Measurements from ENCODE around the gene DYNC1H1.

Gene DYNC1H1

DNA sequence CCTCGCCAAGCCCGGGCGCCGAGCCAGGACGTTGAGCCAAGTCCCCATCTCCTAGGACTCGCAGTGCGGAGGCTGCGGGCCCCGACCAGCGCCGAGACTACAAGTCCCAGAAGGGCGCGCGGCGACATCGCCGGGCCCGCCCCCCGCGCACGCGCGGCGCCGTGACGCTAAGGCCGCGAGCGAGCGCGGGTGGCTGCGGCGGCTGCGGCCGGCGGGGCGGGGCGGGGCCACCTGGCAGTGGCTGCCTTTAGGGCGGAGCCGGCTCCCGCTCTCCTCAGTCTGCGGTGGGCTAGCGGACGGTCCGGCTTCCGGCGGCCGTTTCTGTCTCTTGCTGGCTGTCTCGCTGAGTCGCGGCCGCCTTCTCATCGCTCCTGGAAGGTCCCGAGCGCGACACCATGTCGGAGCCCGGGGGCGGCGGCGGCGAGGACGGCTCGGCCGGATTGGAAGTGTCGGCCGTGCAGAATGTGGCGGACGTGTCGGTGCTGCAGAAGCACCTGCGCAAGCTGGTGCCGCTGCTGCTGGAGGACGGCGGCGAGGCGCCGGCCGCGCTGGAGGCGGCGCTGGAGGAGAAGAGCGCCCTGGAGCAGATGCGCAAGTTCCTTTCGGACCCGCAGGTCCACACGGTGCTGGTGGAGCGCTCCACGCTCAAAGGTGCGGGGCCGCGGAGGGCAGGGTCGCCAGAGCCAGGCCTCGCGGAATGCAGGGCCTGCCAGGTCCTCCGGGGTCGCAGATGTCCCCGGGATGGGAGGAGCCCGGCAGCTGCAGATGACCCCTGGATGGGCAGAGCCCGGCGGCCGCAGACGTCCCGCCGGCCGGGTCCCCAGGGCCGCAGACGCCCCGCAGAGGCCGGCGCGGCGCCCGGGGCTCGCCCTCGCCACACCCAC is at the start of gene DYNC1H1:
DYNC1H1 (plus strand) TSS at position 277 of the 884 bp plus-strand sequence; CDS start at position 396, 119 bp downstream.
- DNase-seq (ENCODE audit: low spot score), result peak; percentile 92

DNA sequence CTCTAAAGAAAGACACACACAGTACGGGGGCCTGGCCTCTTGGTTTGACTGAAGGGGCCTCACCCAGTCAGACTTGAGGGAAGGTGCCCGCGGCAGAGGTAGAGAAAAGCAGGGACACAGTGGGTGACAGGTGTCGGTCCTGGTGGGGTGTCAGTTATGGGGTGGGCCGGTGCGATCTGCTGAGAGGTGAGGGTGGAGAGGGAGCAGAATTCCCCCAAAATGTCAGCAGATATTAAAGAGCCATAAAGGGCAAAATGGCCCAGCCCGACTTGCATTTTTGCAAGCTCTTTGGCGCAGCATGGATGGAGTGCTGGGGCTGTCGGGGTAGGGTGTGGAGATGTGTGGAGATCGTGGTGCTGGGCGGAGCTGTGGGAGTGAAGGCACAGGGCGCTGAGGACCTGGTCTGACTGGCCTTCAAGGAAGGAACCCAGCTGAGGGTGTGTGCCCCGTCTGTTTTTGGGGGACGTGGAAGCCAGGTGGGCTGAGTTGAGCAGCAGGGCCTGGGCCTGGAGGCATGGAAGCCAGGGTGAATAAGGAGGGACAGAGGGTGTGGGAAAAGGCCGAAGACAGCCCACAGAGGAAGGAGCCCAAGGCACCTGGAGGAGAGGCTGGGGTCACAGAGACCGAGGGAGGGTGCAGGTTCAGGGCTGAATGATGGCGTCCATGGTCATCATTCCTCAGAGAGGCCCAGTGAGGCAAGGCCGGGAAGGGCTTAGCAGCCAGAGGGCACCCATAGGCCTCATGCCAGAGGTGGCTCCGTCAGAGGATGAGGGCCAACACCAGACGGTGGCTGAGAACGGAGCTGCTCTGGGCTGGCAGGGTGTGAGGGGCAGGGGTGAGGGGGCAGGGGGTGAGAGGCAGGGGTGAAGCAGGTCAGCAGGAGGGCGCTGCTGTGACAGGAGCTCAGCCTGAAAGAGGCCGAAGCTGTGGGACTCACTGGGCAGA is 48.2 kb upstream of the DYNC1H1 start:
- no peak for DNase-seq (ENCODE audit: low spot score)

DNA sequence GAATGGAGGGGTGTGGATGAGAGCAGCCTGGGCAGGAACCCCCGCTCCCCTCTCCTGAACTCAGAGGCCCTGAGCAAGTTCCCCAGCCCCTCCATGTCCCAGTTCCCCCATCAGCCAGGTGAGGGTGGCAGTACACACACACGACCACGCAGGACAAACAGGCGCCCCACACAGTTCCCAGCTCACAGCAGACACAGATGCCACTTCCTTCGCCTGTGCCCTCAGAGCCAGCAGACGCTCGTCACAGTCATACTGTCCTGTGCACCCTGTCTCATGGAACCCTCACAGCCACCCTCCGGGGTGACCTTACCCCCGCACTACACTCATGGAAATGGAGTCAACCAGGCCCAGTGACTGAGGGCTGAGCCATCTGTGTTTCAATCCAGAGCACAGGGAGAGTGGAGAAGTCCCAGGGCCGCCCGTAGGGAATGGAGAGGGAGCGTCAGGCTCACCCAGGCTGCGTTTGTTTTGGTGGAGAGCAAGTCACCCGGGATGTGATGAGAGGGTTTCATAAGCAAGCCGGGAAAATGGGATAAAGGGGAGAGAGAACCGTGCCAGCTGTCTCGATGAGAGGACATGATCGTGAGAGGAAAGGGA is 47.5 kb upstream of the DYNC1H1 start:
- no peak for DNase-seq (ENCODE audit: low spot score)

DNA sequence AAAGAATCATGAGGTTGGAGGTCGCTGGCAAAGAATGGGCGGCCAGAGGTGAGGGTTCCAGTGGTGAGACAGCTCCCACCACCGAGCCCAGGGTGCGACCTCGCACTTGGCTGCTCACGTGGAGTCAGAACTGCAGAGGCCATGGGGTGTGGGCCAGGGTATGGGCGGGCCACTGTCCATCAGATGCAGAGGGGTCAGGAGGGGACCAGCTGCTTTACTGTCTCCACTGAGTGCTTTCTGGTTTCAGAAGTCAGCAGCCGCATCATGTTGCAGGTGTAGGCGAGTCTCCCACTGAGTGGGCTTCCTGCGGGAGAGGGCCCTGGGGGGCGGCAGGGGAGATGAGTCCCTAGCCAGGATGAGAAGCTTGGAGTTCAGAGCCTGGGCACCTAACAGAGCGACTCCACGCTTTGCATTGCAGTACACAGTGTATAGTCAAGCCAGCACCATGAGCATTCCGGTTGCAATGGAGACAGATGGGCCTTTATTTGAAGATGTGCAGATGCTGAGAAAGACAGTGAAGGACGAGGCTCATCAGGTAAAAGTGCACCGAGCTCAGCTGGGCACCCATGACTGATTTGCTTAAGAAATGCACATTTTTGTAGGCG is 46.9 kb upstream of the DYNC1H1 start:
- no peak for DNase-seq (ENCODE audit: low spot score)

DNA sequence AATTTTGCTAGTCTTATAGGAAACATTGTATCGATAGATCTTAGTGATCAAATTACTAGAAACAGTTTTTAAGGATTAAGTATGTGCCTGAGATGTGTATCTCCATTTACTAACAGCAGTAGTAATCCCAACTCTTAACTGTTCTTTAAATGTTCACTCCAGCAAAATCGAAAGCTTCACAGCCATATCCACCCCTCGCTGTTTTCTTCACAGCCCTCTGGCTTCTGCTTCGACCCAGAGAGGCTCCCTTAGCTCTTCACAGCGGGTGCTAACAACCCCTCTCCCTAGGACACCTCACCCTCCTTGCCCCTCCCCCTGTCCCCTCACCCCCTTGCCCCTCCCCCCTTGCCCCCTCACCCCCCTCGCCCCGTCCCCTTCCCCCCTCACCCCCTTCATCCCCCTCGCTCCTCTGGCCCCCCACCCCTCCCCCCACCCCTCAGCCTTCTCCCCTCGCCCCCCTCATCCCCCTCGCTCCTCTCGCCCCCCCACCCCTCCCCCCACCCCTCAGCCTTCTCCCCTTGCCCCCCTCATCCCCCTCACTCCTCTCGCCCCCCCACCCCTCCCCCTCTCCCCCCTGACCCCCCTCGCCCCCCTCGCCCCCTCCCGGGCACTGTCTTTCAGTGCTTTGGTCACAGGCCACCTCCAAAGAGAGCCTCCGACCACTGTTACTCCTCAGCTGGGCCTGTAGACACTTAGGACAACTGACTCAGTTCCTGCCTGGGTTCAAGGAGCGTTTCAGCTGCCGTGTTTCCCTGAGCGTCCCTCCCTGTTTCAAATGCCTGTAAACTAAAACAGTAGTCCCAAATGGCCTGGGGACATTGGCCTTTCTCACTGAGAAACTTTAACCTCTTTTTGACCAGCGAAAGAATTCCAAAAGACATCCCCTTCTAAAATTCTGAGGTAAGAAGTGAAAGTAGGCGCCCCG is 46.0 kb upstream of the DYNC1H1 start:
- DNase-seq (ENCODE audit: low spot score), result no peak

GRCh38 chr14:101920271-101920670 is 44.1 kb upstream of the DYNC1H1 start:
- DNase-seq (ENCODE audit: low spot score), result no peak

- DNase-seq (ENCODE audit: low spot score), result no peak
Measured at GRCh38 chr14:101922866-101923265, 41.5 kb upstream of the DYNC1H1 start.

DNA sequence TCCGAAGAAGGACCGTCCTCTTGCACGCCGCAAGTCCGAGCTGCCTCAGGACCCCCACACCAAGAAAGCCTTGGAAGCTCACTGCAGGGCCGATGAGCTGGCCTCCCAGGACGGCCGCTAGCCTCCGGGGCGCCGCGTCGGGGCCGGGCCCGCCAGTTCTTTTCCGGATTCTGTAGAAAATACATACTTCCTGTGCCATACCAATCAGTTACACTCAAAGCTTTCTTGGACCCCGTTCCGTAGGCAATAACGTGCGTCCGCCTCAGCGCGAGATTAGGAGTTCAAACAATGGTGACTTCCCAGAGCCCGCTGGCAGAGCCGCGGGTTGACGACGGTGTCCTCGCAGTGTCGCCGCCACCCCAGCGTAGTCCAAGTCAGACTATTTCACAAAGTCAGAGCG is 39.2 kb upstream of the DYNC1H1 start:
- no peak for DNase-seq (ENCODE audit: low spot score)

DNA sequence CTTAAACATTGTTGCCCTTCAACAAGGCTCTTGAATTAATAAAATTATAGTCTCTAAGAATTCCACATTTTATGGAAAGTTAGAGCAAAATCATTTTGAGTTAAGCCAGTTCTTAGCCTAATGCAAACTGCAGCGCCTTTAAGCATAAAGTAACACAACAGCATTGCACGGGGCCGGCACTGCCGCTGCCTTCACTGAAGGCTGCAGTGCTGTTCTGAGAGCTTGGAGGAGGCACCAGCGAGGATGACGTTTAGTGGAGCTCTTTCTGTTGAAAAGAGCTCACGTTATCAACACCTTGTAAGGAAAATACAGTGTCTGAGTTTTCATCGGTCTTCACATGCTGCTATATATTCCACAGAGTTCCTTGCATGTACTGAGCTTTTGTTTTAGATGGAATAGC is 38.3 kb upstream of the DYNC1H1 start:
- DNase-seq (ENCODE audit: low spot score), result no peak

DNA sequence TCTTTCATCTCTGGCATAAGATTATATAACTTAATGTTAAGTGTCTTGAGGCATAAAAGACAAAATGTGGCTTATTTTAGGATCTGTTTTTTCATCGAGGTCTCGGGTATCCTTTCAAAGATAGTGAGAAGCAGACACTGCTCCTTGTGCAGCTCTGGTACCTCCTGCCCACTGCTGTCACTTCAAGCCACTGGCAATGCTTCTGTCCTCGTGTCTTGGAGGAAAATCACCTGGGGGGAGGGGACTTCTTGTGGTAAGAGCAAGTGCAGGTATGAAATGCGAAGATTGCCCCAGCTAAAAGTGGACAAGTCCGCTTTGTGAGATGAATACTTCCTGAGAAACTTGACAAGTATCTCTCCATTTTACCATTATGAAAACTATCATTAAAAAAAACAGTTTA is 37.8 kb upstream of the DYNC1H1 start:
- no peak for DNase-seq (ENCODE audit: low spot score)

DNA sequence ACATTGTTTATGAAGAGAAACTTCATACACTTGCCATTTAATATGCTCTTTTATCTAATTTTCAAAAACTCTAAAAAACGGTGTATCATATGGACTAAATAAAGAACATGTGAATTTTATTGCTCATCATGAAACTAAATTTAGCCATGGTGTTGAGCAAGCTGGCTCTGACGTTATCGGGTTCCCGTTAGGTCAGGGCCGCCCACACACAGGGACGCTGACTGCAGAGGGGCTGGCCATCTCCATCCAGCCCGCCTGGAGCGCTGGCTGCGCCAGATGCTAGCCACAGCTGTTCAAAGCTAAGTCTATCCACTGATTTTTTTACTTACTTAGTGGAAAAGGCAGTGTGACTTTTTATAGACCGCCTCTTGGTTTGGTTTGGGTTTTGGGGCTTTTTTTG is 36.5 kb upstream of the DYNC1H1 start:
- DNase-seq (ENCODE audit: low spot score), result no peak

DNA sequence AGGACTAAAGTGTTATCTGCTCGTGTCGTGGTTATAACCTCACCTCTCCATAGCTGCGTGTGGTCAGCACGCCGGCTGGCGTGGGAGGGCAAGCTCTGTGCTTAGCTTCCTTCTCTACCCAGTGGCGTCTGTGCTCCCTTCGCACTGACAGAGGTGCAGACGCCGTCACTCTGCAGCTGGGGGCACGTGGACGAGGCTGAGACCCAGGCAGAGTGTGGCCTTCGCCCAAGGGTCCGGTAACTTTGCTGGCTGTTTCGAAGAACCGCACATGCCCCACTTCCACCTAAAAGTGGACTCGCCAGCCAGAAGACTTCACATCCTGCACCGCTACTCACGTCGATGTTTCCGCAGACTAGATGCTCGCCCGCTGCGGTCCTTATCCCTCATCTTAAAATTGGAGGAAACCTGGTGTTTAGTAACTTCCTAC is 35.9 kb upstream of the DYNC1H1 start:
- DNase-seq (ENCODE audit: low spot score), result no peak

DNA sequence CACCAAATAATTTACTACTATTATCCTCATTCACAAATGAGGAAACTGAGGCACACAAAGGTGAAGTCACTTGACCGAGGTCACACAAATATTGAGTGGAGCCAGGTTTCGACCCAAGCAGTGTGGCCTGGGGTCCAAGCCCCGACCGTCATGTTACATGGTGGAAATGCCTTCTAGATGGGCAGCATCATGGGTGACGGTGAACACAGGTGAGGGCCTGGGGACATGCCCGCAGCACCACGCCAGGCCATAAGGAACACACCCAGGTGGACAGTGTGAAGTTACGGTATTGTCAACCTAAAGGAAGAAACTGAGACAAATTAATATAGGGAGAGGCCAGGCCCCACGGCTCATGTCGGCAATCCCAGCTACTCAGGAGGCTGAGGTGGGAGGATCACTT is 35.3 kb upstream of the DYNC1H1 start:
- DNase-seq (ENCODE audit: low spot score), result no peak

DNA sequence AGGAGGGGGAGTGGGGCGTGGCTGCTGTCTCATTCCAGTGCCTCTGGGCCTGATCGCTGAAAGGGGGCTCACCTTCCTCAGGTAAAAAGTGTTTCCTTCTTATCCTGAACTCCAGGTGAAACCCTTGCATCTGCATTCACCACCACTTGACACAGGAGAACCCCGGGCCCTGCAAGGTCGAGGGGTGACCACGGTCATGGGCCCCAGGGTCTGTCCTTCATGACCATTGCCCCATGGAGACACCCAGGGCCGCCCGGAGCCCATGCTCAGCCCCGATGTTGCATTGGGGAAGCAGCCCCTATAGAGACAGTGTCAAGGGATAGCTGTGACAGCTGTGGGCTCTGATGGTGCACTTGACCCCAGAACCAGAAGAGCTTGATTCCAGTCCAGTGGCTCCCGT is 34.4 kb upstream of the DYNC1H1 start:
- no peak for DNase-seq (ENCODE audit: low spot score)

- no peak for DNase-seq (ENCODE audit: low spot score)
Measured at GRCh38 chr14:101932673-101933072, 31.7 kb upstream of the DYNC1H1 start.

DNA sequence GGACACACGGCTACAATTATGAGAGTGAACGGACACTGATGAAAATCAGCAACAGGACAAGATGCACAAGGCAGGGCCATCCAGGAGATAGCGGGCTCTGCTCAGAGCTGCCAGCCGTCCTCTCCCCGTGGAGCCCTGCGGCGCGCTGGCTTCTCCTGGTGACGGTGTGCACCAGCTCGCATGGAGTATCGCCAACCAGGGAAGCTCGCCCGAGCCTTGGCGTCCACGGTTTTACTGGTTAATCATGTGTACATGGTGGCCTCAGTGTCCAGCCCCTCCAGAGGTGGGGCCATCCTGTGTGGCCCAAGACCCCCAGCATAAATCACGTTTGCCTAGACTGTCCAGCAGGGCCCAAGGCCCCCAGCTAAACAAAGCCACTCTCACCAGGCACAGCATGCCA is 31.2 kb upstream of the DYNC1H1 start:
- DNase-seq (ENCODE audit: low spot score), result no peak

GRCh38 chr14:101934601-101935150 is 29.7 kb upstream of the DYNC1H1 start:
- DNase-seq (ENCODE audit: low spot score), result no peak

GRCh38 chr14:101937926-101938767 is 26.2 kb upstream of the DYNC1H1 start:
- DNase-seq (ENCODE audit: low spot score), result no peak

DNA sequence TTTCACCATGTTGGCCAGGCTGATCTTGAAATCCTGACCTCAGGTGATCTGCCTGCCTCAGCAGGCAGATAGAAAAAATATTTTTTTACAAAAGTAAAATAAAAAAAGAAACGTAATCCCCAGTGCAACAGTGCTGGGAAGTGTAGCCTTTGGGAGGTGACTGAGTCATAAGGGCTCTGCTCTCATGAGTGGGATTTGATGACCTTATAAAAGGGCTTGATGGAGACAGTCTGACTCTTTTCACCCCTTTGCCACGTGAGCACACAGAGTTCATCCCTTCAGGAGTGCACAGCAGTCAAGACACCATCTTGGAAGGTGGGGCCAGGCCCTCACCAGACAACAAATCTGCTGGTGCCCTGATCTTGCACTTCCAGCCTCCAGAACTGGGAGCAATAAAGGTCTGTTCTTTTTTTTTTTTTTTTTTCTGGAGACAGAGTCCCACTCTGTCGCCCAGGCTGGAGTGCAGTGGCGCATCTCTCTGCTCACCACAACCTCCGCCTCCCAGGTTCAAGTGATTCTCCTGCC is 24.7 kb upstream of the DYNC1H1 start:
- DNase-seq (ENCODE audit: low spot score), result no peak
